HepG2 (cell line): ENCODE data around the gene PSD. TPM values are rescaled to one million over a fixed set of nuclear protein-coding genes. Genes with fewer than 3 reads are reported as not detected.

ENCODE experiments used
- ATAC-seq: fragments of 200-7000 bp; cut with Tn5 transposase; 3 replicates; pipeline ENCODE4 v1.9.1; 2020; ENCODE audit warnings: mild to moderate bottlenecking, moderate library complexity
- BruUV-seq: library from RNA; stranded (reverse); fragments of 400-500 nt; replicated peaks from 2 replicates; lab custom pipeline; 2021; lab: Mats Ljungman, UMichigan
- CTCF ChIA-PET: fragments of 300-600 bp; formaldehyde crosslinking; extraction: SDS; loops from one replicate; lab custom pipeline; 2021; ENCODE audit warnings: low total read pairs, inconsistent platforms, low intra/inter-chr PET ratio; lab: Yijun Ruan, JAX
- POLR2A ChIA-PET: fragments of 350-600 bp; sonication (Branson Sonifier 250); formaldehyde crosslinking; loops from one replicate; lab custom pipeline; 2020; ENCODE audit warnings: antibody characterized with exemption, inconsistent platforms; lab: Yijun Ruan, JAX
- DNase-seq: peaks from one replicate; pipeline ENCODE4 v3.0.0-alpha.2; 2015; ENCODE audit warnings: low spot score
- FAIRE-seq: peaks from 3 replicates; lab custom pipeline; 2011; peaks lifted over from hg19 to GRCh38; lab: Jason Lieb, UNC
- H2AFZ ChIP-seq: one replicate; pipeline ENCODE4 v1.6.1; 2011; ENCODE audit warnings: low read length, inconsistent platforms
- H3K27ac ChIP-seq: fragments of 300-600 bp; 3 replicates; pipeline ENCODE4 v1.8.0; 2011; ENCODE audit warnings: mixed run types, mild to moderate bottlenecking, mixed read lengths, low read length, inconsistent platforms; ENCODE audit not compliant: insufficient read depth; ENCODE audit errors: extremely low read length
- H3K27me3 ChIP-seq, 2 experiments: fragments of 200-600 bp in 1 of 2; 2 replicates in 1 of 2; 3 replicates in 1 of 2; pipeline versions ENCODE4 v1.6.0 to v1.8.0; 2011; ENCODE audit warnings: low read length in 2 of 2, mild to moderate bottlenecking in 2 of 2, moderate library complexity in 2 of 2, inconsistent platforms in 1 of 2; ENCODE audit not compliant: insufficient read depth in 2 of 2, control insufficient read depth in 1 of 2
- H3K36me3 ChIP-seq, 2 experiments: fragments of 200-600 bp in 1 of 2; replicated peaks in 1 of 2; 2 replicates in 1 of 2; 3 replicates in 1 of 2; pipeline versions ENCODE4 v1.5.1 to v1.8.0; 2011; ENCODE audit warnings: low read length in 2 of 2, inconsistent platforms in 1 of 2; ENCODE audit not compliant: insufficient read depth in 2 of 2, control insufficient read depth in 1 of 2
- H3K4me1 ChIP-seq: 2 replicates; pipeline ENCODE4 v1.5.1; 2012; ENCODE audit warnings: low read length, inconsistent platforms; ENCODE audit not compliant: insufficient read depth
- H3K4me2 ChIP-seq: 2 replicates; pipeline ENCODE4 v1.6.0; 2011; ENCODE audit warnings: low read depth, low read length, inconsistent platforms
- H3K4me3 ChIP-seq, 3 experiments: fragments of 200-600 bp in 1 of 3; sonication (generic), shearing (Covaris generic) in 1 of 3; replicated peaks in 1 of 3; 2 replicates each; pipeline ENCODE4 v1.5.1; 2011 to 2016; ENCODE audit warnings: low read length in 3 of 3, inconsistent platforms in 2 of 3, low read depth in 2 of 3, mild to moderate bottlenecking in 2 of 3, control low read depth in 1 of 3, mixed read lengths in 1 of 3; ENCODE audit not compliant: insufficient read depth in 1 of 3
- H3K79me2 ChIP-seq: one replicate; pipeline ENCODE4 v1.6.1; 2011; ENCODE audit warnings: low read length, inconsistent platforms; ENCODE audit not compliant: insufficient read depth
- H3K9ac ChIP-seq: 2 replicates; pipeline ENCODE4 v1.6.0; 2011; ENCODE audit warnings: mild to moderate bottlenecking, low read depth, low read length, inconsistent platforms; ENCODE audit not compliant: insufficient read depth
- H3K9me3 ChIP-seq: 2 replicates; pipeline ENCODE4 v1.5.1; 2012; ENCODE audit warnings: mild to moderate bottlenecking, low read length
- H4K20me1 ChIP-seq: 2 replicates; pipeline ENCODE4 v1.6.0; 2011; ENCODE audit warnings: inconsistent platforms, mild to moderate bottlenecking, low read length, moderate library complexity; ENCODE audit not compliant: insufficient read depth
- CEBPB ChIP-seq: IDR thresholded peaks from 2 replicates; pipeline ENCODE4 v1.6.1; 2011; ENCODE audit warnings: low read depth, low read length, improper control_type of control experiment, borderline replicate concordance
- HOXD1 ChIP-seq: sonication (generic); formaldehyde crosslinking; IDR thresholded peaks from 2 replicates; pipeline ENCODE4 v1.5.0; 2020; ENCODE audit warnings: missing genetic modification reagents
- NFE2L1 ChIP-seq: sonication (generic); formaldehyde crosslinking; IDR thresholded peaks from 2 replicates; pipeline ENCODE4 v1.4.0; 2020; ENCODE audit warnings: missing genetic modification reagents, mild to moderate bottlenecking, borderline replicate concordance
- NRL ChIP-seq: sonication (generic); formaldehyde crosslinking; IDR thresholded peaks from 2 replicates; pipeline ENCODE4 v1.5.0; 2020; ENCODE audit warnings: missing genetic modification reagents, mild to moderate bottlenecking, moderate library complexity, borderline replicate concordance
- XRCC5 ChIP-seq: fragments of 200-400 bp; formaldehyde crosslinking; optimal IDR thresholded peaks from 2 replicates; pipeline ENCODE3; 2017; ENCODE audit warnings: mild to moderate bottlenecking, low read length
- ZFP41 ChIP-seq: sonication (generic); formaldehyde crosslinking; IDR thresholded peaks from 2 replicates; pipeline ENCODE4 v1.4.0; 2020; ENCODE audit warnings: mild to moderate bottlenecking, missing genetic modification reagents, borderline replicate concordance
- ZNF503 ChIP-seq: sonication (generic); formaldehyde crosslinking; IDR thresholded peaks from 2 replicates; pipeline ENCODE4 v1.4.0; 2020; ENCODE audit warnings: missing genetic modification reagents
- ZNF792 ChIP-seq: IDR thresholded peaks from 2 replicates; pipeline ENCODE4 v1.6.1; 2016
- ZSCAN20 ChIP-seq: sonication (generic); formaldehyde crosslinking; IDR thresholded peaks from 2 replicates; pipeline ENCODE4 v1.4.0; 2020; ENCODE audit warnings: missing genetic modification reagents, mild to moderate bottlenecking, borderline replicate concordance
- WGBS: methylation state at CpG from one replicate; pipeline ENCODE4 v1.1.6; 2017; ENCODE audit warnings: low lambda C conversion rate; 5-methylcytosine and 5-hydroxymethylcytosine counted together
- in situ Hi-C: cut with HindIII; loops from 2 replicates; pipeline ENCODE4 v1.10.0; 2017; ENCODE audit warnings: low pct_unique_long_range_greater_than_20kb; ENCODE audit not compliant: extremely low pct_ligation_motif_present
- intact Hi-C: fragments of 100-400 bp; cut with micrococcal nuclease; formaldehyde crosslinking; loops from one replicate; pipeline ENCODE4 v1.10.0; 2022; ENCODE audit not compliant: unreplicated experiment
- polyA plus RNA-seq, 8 experiments: library from polyadenylated mRNA; depleted of rRNA in 3 of 8; stranded (reverse) in 7 of 8; unstranded in 1 of 8; fragments of >200 nt; fragmentation: Illumina TruSeq in 4 of 8; extraction: Trizol in 4 of 8; gene quantifications; 2 replicates each; pipeline versions ENCODE4 v1.2.1 to v1.2.3, GENCODE V29; 2011 to 2016; ENCODE audit warnings: low read depth in 4 of 8, missing spikeins in 1 of 8, mixed read lengths in 1 of 8; ENCODE audit not compliant: insufficient read depth in 1 of 8
- total RNA-seq, 5 experiments: library from RNA; depleted of rRNA; stranded (reverse); fragments of >200 nt; fragmentation: Illumina TruSeq; extraction: Trizol; gene quantifications; 2 replicates each; pipeline ENCODE4 v1.2.3, GENCODE V29; 2016; ENCODE audit warnings: low read depth in 1 of 5
- TF ChIP-seq, protein P1 (sequence below): IDR thresholded peaks from 2 replicates; pipeline ENCODE4 v1.6.1; 2012; ENCODE audit warnings: inconsistent platforms

PSD gene
- total and polyA plus RNA-seq, 2 of the 13 experiments (the other 11 are each of a cell fraction or from before 2014, with no cell fraction given), result 0.35 to 0.58 TPM

- 97% methylated on average over 14 of the region's 14 CpGs for WGBS
- ChIA-PET POLR2A (interaction anchor here (2.6 kb wide), 2 partner anchors 24 to 34 kb away, joined by 9 to 10 read pairs; partner anchors contain the start of genes CUEDC2 and FBXL15), CTCF (no interaction called here)
- no peak for ATAC-seq
- no peak overlapping the region for H2AFZ ChIP-seq
- no TSS peak for BruUV-seq
- no peak for FAIRE-seq
- no peak overlapping the region for H3K9ac ChIP-seq
- H3K4me3 ChIP-seq, result no peak overlapping the region
- in situ Hi-C loops (no loop called here), intact Hi-C loops (loop anchor here (2.0 kb wide), 1 partner anchor 167 kb away; no protein-coding TSS in a partner anchor)
- H3K4me1 ChIP-seq, result peaks cover 37% of the 10 kb centered on the region
- no peaks in the 10 kb centered on the region for H3K9me3 ChIP-seq
- no peak for DNase-seq
- no peak overlapping the region for H3K27ac ChIP-seq
- H4K20me1 ChIP-seq, result no peaks in the 10 kb centered on the region
- H3K4me2 ChIP-seq, result no peak overlapping the region
- H3K79me2 ChIP-seq, result peaks cover 3% of the 10 kb centered on the region
- TF ChIP-seq ZFP41 (CRISPR knock-in tag) (no peak), CEBPB (peak; percentile 37; the same call in 1 of the 2 replicates), ZNF792 (CRISPR knock-in tag) (no peak), NRL (CRISPR knock-in tag) (no peak)
- H3K27me3 ChIP-seq, result peaks cover 0 to 7% of the 10 kb centered on the region in 2 experiments; a peak in 2 of 5 replicates
- peaks cover 0 to 4% of the 10 kb centered on the region in 2 experiments; a peak in 1 of 5 replicates for H3K36me3 ChIP-seq
Measured at GRCh38 chr10:102397222-102398171, 21.1 kb downstream of the PSD start.

DNA sequence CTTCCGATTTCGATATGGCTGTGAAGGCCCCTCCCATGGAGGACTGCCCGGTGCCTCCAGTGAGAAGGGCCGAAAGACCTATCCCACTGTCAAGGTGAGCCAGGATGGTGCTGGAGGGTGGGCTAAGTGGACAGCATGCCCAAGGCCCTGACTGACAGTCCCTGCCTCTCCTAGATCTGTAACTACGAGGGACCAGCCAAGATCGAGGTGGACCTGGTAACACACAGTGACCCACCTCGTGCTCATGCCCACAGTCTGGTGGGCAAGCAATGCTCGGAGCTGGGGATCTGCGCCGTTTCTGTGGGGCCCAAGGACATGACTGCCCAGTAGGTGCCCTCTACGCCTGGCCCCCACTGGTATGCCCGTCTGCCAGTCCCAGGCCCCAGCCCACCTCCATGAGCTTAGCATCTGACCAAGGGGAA lies 21.8 kb downstream of the PSD start:
- Histone ChIP-seq H3K4me2 (peak overlapping the region; percentile 99), H3K36me3 (peaks cover 0 to 4% of the 10 kb centered on the region in 2 experiments; a peak in 1 of 5 replicates), H3K9ac (peak overlapping the region; percentile 68; the same call in 1 of the 2 replicates), H3K27ac (no peak overlapping the region), H3K4me1 (peaks cover 42% of the 10 kb centered on the region), H3K27me3 (peaks cover 0 to 11% of the 10 kb centered on the region in 2 experiments; a peak in 2 of 5 replicates), H3K79me2 (peaks cover 3% of the 10 kb centered on the region), H2AFZ (no peak overlapping the region), H3K9me3 (no peaks in the 10 kb centered on the region), H4K20me1 (no peaks in the 10 kb centered on the region), H3K4me3 (0 out of 6 replicates have a peak overlapping the region, but pooled peaks of 1 of the 3 experiments have one; percentile 82)
- ATAC-seq (no peak), DNase-seq (no peak), FAIRE-seq (no peak)
- POLR2A ChIA-PET, result interaction anchor here (1.4 to 2.3 kb wide), 2 partner anchors 12 to 24 kb away, joined by 6 to 12 read pairs; partner anchors contain the start of gene FBXL15
- CTCF ChIA-PET, result no interaction called here
- no TSS peak for BruUV-seq
- intact Hi-C loops (no loop called here), in situ Hi-C loops (no loop called here)
- 100% methylated on average over 1 of the region's 12 CpGs for WGBS
- TF ChIP-seq XRCC5 (no peak), HOXD1 (no peak), ZSCAN20 (CRISPR knock-in tag) (no peak), ZNF503 (CRISPR knock-in tag) (no peak), NFE2L1 (CRISPR knock-in tag) (no peak)
- TF ChIP-seq, protein P1, sequence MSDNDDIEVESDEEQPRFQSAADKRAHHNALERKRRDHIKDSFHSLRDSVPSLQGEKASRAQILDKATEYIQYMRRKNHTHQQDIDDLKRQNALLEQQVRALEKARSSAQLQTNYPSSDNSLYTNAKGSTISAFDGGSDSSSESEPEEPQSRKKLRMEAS, result no peak
